NT2/D1 (cell line): ENCODE measurements around the gene TAL2.

Source experiments
- DNase-seq: peaks from one replicate; pipeline ENCODE4 v3.0.0-alpha.2; 2011; ENCODE audit warnings: low read depth, low spot score
- H3K27me3 ChIP-seq: 2 replicates; pipeline ENCODE4 v1.6.0; 2011; ENCODE audit warnings: mild to moderate bottlenecking; ENCODE audit not compliant: insufficient read length, insufficient read depth
- H3K36me3 ChIP-seq: 2 replicates; pipeline ENCODE4 v1.6.1; 2011; ENCODE audit warnings: mild to moderate bottlenecking, low read length, mixed read lengths; ENCODE audit not compliant: insufficient read depth, insufficient read length
- H3K4me1 ChIP-seq: 2 replicates; pipeline ENCODE4 v1.5.1; 2011; ENCODE audit not compliant: insufficient read depth, insufficient read length
- H3K4me3 ChIP-seq: 2 replicates; pipeline ENCODE4 v1.5.1; 2011; ENCODE audit warnings: low read depth; ENCODE audit not compliant: insufficient read length
- H3K9ac ChIP-seq: 2 replicates; pipeline ENCODE4 v1.6.0; 2011; ENCODE audit warnings: low read depth; ENCODE audit not compliant: insufficient read length
- H3K9me3 ChIP-seq: 2 replicates; pipeline ENCODE4 v1.5.1; 2011; ENCODE audit warnings: mild to moderate bottlenecking, low read length; ENCODE audit not compliant: insufficient read depth
- SUZ12 ChIP-seq: IDR thresholded peaks from 2 replicates; pipeline ENCODE4 v1.6.1; 2011; ENCODE audit not compliant: insufficient read length, insufficient read depth; ENCODE audit errors: extremely low read depth
- YY1 ChIP-seq: IDR thresholded peaks from 2 replicates; pipeline ENCODE4 v1.6.1; 2011; ENCODE audit not compliant: insufficient read length, insufficient read depth
- ZNF274 ChIP-seq: IDR thresholded peaks from 2 replicates; pipeline ENCODE4 v1.6.1; 2011; ENCODE audit warnings: mild to moderate bottlenecking, low read depth, low read length

The TAL2 gene

GRCh38 chr9:105661011-105661410 lies 1.2 kb upstream of the TAL2 start:
- Histone ChIP-seq H3K9ac (no peak overlapping the region), H3K4me3 (no peak overlapping the region), H3K36me3 (no peaks in the 10 kb centered on the region), H3K9me3 (no peaks in the 10 kb centered on the region), H3K27me3 (peaks cover 22% of the 10 kb centered on the region), H3K4me1 (no peaks in the 10 kb centered on the region)
- no peak for TF ChIP-seq ZNF274
- TF ChIP-seq SUZ12 = no peak
- TF ChIP-seq YY1 = no peak
- no peak for DNase-seq

GRCh38 chr9:105663914-105664313 lies 1.7 kb downstream of the TAL2 start:
- no peaks in the 10 kb centered on the region for H3K27me3 ChIP-seq
- H3K4me1 ChIP-seq = no peaks in the 10 kb centered on the region
- DNase-seq = no peak
- TF ChIP-seq YY1 (no peak), SUZ12 (no peak), ZNF274 (no peak)
- H3K4me3 ChIP-seq = no peak overlapping the region
- H3K36me3 ChIP-seq = no peaks in the 10 kb centered on the region
- no peak overlapping the region for H3K9ac ChIP-seq
- no peaks in the 10 kb centered on the region for H3K9me3 ChIP-seq

- Histone ChIP-seq H3K9me3 (no peaks in the 10 kb centered on the region), H3K36me3 (no peaks in the 10 kb centered on the region), H3K9ac (no peak overlapping the region), H3K4me3 (no peak overlapping the region), H3K27me3 (no peaks in the 10 kb centered on the region), H3K4me1 (no peaks in the 10 kb centered on the region)
- TF ChIP-seq YY1 (no peak), ZNF274 (no peak), SUZ12 (no peak)
- no peak for DNase-seq
These were observed 5.6 kb downstream of the TAL2 start for GRCh38 chr9:105667867-105668266.

DNA sequence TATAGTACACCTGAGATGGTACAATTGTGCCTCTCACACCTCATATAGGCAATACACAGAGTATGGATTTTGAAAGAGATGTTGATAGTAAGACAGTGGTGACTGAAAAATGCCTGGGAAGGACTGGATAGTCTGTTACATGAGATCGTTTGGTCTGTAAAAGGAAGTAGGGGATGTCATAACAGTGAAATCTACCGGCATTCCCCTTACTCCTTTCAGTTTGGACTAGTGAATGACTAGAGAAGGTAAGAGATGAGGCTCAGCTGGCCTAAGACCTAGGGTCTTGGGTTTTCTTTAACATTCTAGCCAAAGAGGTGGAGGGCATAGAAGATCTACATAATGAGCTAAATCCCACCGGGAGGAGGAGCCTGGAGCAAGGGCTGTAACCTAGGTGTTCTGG lies 8.1 kb downstream of the TAL2 start:
- Histone ChIP-seq H3K4me1 (no peaks in the 10 kb centered on the region), H3K9me3 (no peaks in the 10 kb centered on the region), H3K9ac (no peak overlapping the region), H3K4me3 (no peak overlapping the region), H3K36me3 (no peaks in the 10 kb centered on the region), H3K27me3 (no peaks in the 10 kb centered on the region)
- no peak for DNase-seq
- TF ChIP-seq YY1 = no peak
- no peak for TF ChIP-seq SUZ12
- TF ChIP-seq ZNF274 = no peak

GRCh38 chr9:105670775-105671174 lies 8.5 kb downstream of the TAL2 start:
- no peaks in the 10 kb centered on the region for H3K36me3 ChIP-seq
- DNase-seq = no peak
- H3K9me3 ChIP-seq = no peaks in the 10 kb centered on the region
- no peak overlapping the region for H3K4me3 ChIP-seq
- TF ChIP-seq ZNF274 (no peak), YY1 (no peak), SUZ12 (no peak)
- H3K27me3 ChIP-seq = no peaks in the 10 kb centered on the region
- H3K4me1 ChIP-seq = no peaks in the 10 kb centered on the region
- H3K9ac ChIP-seq = no peak overlapping the region

DNA sequence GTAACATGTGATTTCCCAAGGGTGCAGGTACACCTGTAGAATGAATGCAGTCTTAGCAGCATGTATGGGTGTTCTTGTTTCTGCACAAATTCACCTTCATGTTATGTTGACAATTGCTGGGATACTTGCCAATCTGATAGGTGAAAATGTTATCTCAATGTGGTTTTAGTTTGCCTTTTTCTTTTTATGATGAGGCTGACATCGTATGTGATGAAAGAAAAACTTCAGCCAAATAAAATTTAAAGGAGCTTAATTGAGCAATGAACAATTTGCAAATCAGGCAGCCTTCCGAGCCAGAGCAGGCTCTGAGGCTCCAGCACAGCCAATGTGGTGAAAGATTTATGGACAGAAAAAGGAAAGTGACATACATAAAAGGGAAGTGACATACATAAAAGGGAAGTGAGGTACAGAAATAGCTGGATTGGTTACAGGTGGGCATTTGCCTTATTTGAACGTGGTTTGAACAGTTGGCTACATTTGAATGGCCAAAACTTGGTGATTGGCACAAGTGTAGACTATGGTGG lies 10.5 kb downstream of the TAL2 start:
- Histone ChIP-seq H3K36me3 (no peaks in the 10 kb centered on the region), H3K9me3 (no peaks in the 10 kb centered on the region), H3K27me3 (no peaks in the 10 kb centered on the region), H3K4me3 (no peak overlapping the region), H3K9ac (no peak overlapping the region), H3K4me1 (no peaks in the 10 kb centered on the region)
- TF ChIP-seq SUZ12 (no peak), YY1 (no peak), ZNF274 (no peak)
- no peak for DNase-seq

GRCh38 chr9:105673850-105674387 lies 11.7 kb downstream of the TAL2 start:
- no peaks in the 10 kb centered on the region for H3K9me3 ChIP-seq
- TF ChIP-seq YY1 = no peak
- TF ChIP-seq ZNF274 = no peak
- TF ChIP-seq SUZ12 = no peak
- H3K4me3 ChIP-seq = no peak overlapping the region
- DNase-seq = no peak
- H3K27me3 ChIP-seq = no peaks in the 10 kb centered on the region
- no peaks in the 10 kb centered on the region for H3K4me1 ChIP-seq
- no peaks in the 10 kb centered on the region for H3K36me3 ChIP-seq
- H3K9ac ChIP-seq = no peak overlapping the region

DNA sequence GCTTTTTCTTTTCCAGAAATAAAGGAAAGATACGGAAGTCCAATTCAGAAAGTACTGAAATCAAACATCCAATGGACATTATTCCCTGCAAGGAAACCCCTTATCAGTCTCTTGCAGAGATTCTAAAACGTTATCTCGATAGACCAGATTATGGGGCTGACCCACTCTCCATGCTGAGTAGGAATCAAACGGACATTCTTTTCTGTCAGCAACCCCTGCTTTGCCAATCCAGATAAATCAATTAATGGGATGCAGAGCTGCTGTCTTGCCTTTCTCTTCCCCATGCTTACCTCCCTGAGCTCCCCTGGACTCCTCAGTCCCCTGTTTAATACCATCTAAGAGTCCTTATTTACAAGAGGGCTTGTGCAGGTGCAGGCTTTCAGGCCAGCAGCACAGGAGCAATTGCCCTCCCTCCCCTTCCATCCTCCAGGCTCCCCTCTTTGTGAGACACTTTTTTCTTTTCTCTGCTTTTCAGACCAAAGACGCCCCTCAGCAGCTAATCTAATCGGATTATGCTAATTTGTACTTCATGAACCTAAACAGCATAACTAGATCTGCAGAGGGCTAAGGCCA lies 14.2 kb downstream of the TAL2 start:
- Histone ChIP-seq H3K9me3 (no peaks in the 10 kb centered on the region), H3K9ac (no peak overlapping the region), H3K36me3 (no peaks in the 10 kb centered on the region), H3K4me3 (no peak overlapping the region), H3K27me3 (no peaks in the 10 kb centered on the region), H3K4me1 (no peaks in the 10 kb centered on the region)
- no peak for DNase-seq
- TF ChIP-seq ZNF274 (no peak), YY1 (no peak), SUZ12 (no peak)
